GM06990 (cell line): ENCODE data around the gene CDC37L1.

ENCODE experiments used
- DNase-seq: peaks from one replicate; pipeline ENCODE4 v3.0.0-alpha.2; 2011; ENCODE audit not compliant: insufficient read length; ENCODE audit errors: extremely low read depth
- H3K27me3 ChIP-seq: replicated peaks from 2 replicates; pipeline ENCODE4 v1.6.0; 2011; ENCODE audit warnings: low read length; ENCODE audit not compliant: control insufficient read depth, insufficient read depth
- H3K36me3 ChIP-seq: 2 replicates; pipeline ENCODE4 v1.5.1; 2011; ENCODE audit warnings: low read length; ENCODE audit not compliant: control insufficient read depth, insufficient read depth
- H3K4me3 ChIP-seq: replicated peaks from 2 replicates; pipeline ENCODE4 v1.5.1; 2011; ENCODE audit warnings: low read depth, mild to moderate bottlenecking, control low read depth, low read length
- TF ChIP-seq, protein P1 (sequence below): IDR thresholded peaks from 2 replicates; pipeline ENCODE4 v1.5.1; 2011; ENCODE audit warnings: low read length, control low read depth, mild to moderate bottlenecking, inconsistent platforms; ENCODE audit not compliant: insufficient read depth, poor library complexity, severe bottlenecking

Gene CDC37L1

DNA sequence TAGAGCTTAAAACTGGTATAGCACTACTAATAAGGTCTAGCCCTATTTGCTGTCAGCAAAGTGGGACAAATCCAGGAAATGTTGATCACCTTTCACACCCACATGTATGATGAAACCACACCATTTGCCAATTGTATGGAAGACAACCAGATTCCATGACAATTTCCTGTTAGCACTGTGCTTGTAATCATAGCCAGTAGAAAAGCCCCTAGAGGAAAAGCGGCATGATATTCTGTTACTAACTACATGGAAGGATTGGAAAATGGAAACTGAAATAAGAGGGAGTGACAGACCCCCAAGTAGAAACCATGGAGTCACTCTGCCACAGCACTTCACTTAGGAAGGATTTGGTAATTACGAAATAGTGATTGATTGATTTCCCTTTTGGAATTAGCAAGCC lies 14.0 kb upstream of the CDC37L1 start:
- H3K4me3 ChIP-seq: no peak overlapping the region
- DNase-seq: no peak
- H3K27me3 ChIP-seq: no peaks in the 10 kb centered on the region
- no peaks in the 10 kb centered on the region for H3K36me3 ChIP-seq
- TF ChIP-seq, protein P1, sequence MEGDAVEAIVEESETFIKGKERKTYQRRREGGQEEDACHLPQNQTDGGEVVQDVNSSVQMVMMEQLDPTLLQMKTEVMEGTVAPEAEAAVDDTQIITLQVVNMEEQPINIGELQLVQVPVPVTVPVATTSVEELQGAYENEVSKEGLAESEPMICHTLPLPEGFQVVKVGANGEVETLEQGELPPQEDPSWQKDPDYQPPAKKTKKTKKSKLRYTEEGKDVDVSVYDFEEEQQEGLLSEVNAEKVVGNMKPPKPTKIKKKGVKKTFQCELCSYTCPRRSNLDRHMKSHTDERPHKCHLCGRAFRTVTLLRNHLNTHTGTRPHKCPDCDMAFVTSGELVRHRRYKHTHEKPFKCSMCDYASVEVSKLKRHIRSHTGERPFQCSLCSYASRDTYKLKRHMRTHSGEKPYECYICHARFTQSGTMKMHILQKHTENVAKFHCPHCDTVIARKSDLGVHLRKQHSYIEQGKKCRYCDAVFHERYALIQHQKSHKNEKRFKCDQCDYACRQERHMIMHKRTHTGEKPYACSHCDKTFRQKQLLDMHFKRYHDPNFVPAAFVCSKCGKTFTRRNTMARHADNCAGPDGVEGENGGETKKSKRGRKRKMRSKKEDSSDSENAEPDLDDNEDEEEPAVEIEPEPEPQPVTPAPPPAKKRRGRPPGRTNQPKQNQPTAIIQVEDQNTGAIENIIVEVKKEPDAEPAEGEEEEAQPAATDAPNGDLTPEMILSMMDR: no peak

DNA sequence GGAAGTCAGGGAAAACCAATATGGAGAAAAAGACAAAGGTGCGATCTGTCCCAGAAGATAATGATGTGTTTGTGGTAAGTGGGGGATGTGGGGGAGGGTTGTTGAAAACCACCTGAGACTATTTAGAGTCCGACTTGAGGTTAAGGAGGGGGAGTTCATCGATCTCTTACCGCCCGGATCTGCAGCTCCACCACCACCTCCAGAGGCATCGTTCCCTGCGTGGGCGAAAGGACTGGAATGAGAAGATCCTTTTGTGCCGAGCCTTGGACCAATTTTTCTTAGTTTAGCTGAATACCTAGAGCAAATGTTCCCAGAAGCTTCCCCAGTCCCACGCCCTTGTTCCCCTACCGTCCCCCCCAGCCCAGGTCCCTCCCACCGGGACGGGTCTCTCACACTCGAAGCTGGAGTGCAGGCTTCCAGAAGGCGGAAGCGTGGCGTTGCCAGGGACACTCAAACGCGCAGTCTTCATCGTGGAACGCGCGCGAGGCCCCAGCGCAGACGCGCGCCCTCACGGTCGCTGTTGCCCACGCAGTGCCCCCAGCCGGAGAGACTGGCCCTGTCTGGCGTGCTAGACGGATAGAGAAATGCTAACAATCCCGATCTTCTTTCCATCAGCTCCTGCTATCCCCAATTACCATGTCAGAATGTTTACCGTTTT lies 13.2 kb upstream of the CDC37L1 start, which contains the start of gene SPATA6L:
SPATA6L (minus strand) TSS at position 439 of the 658 bp plus-strand sequence; CDS start at position 209, 230 bp downstream.
- no peaks in the 10 kb centered on the region for H3K27me3 ChIP-seq
- DNase-seq: peak; percentile 68
- no peaks in the 10 kb centered on the region for H3K36me3 ChIP-seq
- TF ChIP-seq, protein P1: peak; percentile 15
- H3K4me3 ChIP-seq: peak within 1 kb of the TSS; percentile 63

DNA sequence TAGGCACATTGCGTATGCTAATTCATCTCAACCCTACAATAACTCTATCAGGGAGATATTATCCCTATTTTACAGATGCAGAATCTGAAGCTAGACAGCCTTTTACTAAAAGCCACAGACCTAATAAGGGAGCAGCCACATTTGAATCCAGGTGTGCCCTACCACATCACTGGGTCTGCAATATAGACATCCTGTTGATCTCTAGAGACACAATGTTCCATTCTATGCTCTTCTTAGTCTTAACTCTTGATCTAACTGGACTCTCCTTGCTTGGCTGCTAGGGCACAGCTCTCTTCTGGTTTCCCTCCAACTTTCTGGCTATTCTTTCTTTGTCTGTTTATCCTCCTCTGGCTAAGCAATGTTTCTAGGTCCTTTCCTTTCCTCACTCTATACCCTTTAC lies 11.7 kb upstream of the CDC37L1 start:
- Histone ChIP-seq H3K27me3 (no peaks in the 10 kb centered on the region), H3K36me3 (no peaks in the 10 kb centered on the region), H3K4me3 (no peak overlapping the region)
- no peak for DNase-seq
- TF ChIP-seq, protein P1: no peak

DNA sequence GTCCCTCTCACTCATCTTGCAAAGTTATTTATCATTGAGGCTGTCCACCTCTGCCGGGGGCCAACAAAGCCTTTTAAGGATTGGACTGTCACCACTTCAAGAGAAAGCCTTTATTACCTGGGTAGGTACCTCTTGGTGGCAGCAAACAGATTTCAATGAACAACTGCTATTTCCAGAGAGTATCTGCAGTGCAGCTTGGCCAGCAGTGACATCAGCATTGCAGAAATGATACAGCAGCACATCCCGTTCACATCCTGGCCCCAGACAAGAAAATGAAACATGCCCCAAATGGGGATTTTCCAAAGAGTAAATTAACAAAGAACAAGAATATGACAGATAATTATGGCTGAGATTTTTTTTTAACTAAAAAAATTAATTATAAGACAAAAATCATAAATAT lies 10.8 kb upstream of the CDC37L1 start:
- Histone ChIP-seq H3K27me3 (no peaks in the 10 kb centered on the region), H3K36me3 (no peaks in the 10 kb centered on the region), H3K4me3 (no peak overlapping the region)
- DNase-seq: no peak
- TF ChIP-seq, protein P1: no peak

DNA sequence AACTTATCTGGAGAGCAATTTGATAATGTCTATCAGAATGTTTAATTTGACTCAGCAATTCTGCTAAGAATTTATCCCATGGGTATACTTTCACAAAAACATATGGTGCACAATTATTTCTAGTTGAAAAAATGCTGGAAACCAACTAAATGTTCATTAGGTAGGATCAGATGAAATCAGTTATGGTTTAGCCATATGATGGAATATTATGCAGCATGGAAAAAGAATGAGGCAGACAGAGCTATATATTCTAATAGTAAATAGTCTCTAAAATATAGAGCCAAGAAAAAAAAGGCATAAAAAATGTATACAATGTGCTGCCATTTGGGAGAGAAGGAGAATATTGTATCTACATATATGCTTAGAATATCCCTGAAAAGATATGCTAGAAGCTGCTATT lies 9.5 kb upstream of the CDC37L1 start:
- Histone ChIP-seq H3K27me3 (no peaks in the 10 kb centered on the region), H3K36me3 (no peaks in the 10 kb centered on the region)
- TF ChIP-seq, protein P1: no peak

GRCh38 chr9:4670591-4670990 lies 8.8 kb upstream of the CDC37L1 start:
- TF ChIP-seq, protein P1: no peak
- no peaks in the 10 kb centered on the region for H3K27me3 ChIP-seq
- DNase-seq: no peak
- H3K4me3 ChIP-seq: no peak overlapping the region
- H3K36me3 ChIP-seq: no peaks in the 10 kb centered on the region

More for the DNA sequence above, 9.5 kb upstream of the CDC37L1 start:
- no peak for DNase-seq
- no peak overlapping the region for H3K4me3 ChIP-seq
